BE2C (cell line): ENCODE results near the gene PRG3.

ENCODE experiments used
- DNase-seq: peaks from one replicate; pipeline ENCODE4 v3.0.0-alpha.2; 2020
- H3K27me3 ChIP-seq: fragments of 250-450 bp; sonication (Bioruptor Pico); 2 replicates; pipeline ENCODE4 v1.5.1; 2020; ENCODE audit warnings: mild to moderate bottlenecking
- H3K36me3 ChIP-seq: fragments of 250-450 bp; sonication (Bioruptor Pico); 2 replicates; pipeline ENCODE4 v1.5.1; 2020; ENCODE audit warnings: mild to moderate bottlenecking
- H3K4me1 ChIP-seq: fragments of 250-450 bp; sonication (Bioruptor Pico); 2 replicates; pipeline ENCODE4 v1.5.1; 2020
- H3K4me3 ChIP-seq: 2 replicates; pipeline ENCODE4 v1.5.1; 2011; ENCODE audit warnings: low read depth, low read length
- H3K9me3 ChIP-seq: fragments of 250-450 bp; sonication (Bioruptor Pico); 2 replicates; pipeline ENCODE4 v1.5.1; 2020
- TF ChIP-seq, protein P1 (sequence below): IDR thresholded peaks from 2 replicates; pipeline ENCODE4 v1.5.1; 2012; ENCODE audit warnings: mild to moderate bottlenecking, low read depth, low read length

Gene PRG3

DNA sequence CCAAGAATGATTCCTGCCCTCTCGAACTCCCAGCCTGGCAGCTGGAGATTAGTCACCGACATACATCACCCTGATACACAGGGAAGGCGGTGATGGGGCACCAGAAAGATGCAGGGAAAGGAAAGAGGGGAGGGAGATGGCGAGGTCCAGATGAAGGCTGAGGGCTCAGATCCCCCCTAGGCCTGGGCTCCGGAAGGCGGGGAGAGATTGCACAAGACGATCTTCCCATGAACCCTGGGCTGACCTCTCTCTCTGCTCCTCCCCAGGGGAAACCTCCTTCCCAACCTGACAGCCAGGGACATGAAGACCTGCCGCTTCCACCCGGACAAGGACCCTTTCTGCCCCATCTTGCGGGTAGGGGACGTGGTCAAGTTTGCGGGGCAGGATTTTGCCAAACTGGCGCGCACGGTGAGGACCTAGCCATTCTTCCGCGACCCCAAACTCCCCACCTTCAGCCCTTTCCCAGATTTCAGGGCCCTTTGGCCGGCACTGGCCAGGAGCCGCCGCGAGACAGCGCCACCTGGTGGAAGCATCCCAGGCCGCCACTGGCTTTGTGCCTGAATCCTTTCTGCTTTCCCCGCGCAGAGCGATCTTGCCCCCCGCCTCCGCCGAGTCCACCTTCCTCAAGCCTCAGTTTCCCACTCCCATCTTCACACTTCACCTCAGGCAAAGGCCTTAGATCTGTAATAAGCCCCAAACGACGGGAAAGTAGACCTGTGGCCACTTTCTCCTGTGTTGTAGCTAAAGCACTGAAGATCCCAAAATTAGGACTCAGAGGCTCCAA, 31.3 kb downstream of the PRG3 start:
- peaks cover 3% of the 10 kb centered on the region; the same call in 1 of the 2 replicates for H3K4me1 ChIP-seq
- H3K9me3 ChIP-seq: no peaks in the 10 kb centered on the region
- no peaks in the 10 kb centered on the region for H3K36me3 ChIP-seq
- H3K4me3 ChIP-seq: no peak overlapping the region; the same call in 1 of the 2 replicates
- H3K27me3 ChIP-seq: no peaks in the 10 kb centered on the region
- peak; percentile 68 for DNase-seq
- TF ChIP-seq, protein P1, sequence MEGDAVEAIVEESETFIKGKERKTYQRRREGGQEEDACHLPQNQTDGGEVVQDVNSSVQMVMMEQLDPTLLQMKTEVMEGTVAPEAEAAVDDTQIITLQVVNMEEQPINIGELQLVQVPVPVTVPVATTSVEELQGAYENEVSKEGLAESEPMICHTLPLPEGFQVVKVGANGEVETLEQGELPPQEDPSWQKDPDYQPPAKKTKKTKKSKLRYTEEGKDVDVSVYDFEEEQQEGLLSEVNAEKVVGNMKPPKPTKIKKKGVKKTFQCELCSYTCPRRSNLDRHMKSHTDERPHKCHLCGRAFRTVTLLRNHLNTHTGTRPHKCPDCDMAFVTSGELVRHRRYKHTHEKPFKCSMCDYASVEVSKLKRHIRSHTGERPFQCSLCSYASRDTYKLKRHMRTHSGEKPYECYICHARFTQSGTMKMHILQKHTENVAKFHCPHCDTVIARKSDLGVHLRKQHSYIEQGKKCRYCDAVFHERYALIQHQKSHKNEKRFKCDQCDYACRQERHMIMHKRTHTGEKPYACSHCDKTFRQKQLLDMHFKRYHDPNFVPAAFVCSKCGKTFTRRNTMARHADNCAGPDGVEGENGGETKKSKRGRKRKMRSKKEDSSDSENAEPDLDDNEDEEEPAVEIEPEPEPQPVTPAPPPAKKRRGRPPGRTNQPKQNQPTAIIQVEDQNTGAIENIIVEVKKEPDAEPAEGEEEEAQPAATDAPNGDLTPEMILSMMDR: peak; percentile 72

DNA sequence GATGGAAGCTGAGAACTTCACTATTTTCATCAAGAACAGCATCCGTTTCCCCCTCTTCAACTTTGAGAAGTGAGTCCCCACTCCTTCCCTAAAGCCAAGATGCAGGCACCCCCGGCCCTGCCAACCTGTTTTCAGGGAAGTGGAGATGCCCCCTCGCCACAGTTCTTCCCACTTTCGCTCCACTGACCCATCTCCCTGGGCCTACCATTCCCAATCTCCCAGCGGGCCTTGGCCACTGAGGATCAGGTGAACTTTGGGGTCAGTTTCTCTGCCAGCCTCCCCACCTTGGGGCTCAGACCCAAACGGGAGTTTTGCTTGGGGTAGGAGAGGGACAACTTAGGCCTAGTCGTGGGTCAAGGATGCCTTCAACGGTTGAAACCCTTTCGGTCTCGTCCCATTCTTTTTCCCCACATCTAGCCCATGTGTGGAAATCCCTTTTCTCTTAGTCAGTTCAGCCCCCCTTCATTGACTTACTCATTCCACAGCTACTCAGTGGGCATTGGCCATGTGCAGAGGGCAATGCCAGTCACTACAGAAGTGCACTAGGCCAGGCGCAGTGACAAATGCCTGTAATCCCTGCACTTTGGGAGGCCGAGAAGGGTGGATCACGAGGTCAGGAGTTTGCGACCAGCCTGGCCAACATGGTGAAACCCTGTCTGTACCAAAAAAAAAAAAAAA, 32.2 kb downstream of the PRG3 start:
- no peak overlapping the region for H3K4me3 ChIP-seq
- peaks cover 3% of the 10 kb centered on the region; the same call in 1 of the 2 replicates for H3K4me1 ChIP-seq
- no peaks in the 10 kb centered on the region for H3K36me3 ChIP-seq
- no peaks in the 10 kb centered on the region for H3K9me3 ChIP-seq
- no peak for DNase-seq
- TF ChIP-seq, protein P1: no peak
- no peaks in the 10 kb centered on the region for H3K27me3 ChIP-seq

DNA sequence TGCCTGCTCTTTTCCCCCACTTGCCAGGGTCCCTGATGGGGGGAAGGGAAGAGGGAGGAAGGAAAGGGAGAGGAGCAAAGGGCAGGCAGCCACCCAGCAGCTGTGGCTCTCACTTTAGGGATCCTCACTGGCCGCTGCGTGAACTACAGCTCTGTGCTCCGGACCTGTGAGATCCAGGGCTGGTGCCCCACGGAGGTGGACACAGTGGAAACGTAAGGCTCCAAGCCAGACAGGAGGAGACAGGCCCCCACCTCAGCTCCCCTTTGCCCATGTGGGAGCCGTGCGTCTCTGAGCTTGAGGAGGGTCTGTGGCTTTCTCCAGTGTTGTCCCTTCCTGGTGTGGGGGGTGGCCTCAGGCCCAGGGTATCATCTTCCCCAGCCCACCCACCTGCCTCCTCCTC, 32.9 kb downstream of the PRG3 start:
- Histone ChIP-seq H3K4me3 (no peak overlapping the region), H3K9me3 (no peaks in the 10 kb centered on the region)
- DNase-seq: no peak

DNA sequence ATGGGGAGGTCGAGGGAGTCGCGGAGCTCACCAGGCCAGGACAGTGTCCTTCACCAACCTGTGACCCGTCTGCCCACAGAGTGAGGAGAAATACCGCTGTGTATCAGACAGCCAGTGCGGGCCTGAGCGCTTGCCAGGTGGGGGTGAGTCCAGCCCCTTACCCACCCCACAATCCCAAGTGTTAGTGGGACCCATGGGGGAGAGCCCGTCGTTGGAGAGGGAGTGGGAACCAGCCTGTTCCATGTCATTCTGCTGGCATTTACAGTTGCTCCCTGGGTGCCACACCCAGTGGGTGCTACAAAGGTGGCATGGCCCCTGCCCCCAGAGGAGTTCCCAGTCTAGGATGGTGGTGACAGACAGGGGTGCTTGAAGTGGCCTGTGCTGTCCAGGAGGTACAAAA, 33.6 kb downstream of the PRG3 start:
- TF ChIP-seq, protein P1: no peak
- Histone ChIP-seq H3K9me3 (no peaks in the 10 kb centered on the region), H3K4me1 (peaks cover 3% of the 10 kb centered on the region; the same call in 1 of the 2 replicates), H3K36me3 (no peaks in the 10 kb centered on the region), H3K27me3 (no peaks in the 10 kb centered on the region), H3K4me3 (no peak overlapping the region)
- no peak for DNase-seq

More for the DNA sequence above, 32.9 kb downstream of the PRG3 start:
- no peaks in the 10 kb centered on the region for H3K27me3 ChIP-seq
- H3K36me3 ChIP-seq: no peaks in the 10 kb centered on the region
- H3K4me1 ChIP-seq: peaks cover 3% of the 10 kb centered on the region; the same call in 1 of the 2 replicates
- TF ChIP-seq, protein P1: no peak

DNA sequence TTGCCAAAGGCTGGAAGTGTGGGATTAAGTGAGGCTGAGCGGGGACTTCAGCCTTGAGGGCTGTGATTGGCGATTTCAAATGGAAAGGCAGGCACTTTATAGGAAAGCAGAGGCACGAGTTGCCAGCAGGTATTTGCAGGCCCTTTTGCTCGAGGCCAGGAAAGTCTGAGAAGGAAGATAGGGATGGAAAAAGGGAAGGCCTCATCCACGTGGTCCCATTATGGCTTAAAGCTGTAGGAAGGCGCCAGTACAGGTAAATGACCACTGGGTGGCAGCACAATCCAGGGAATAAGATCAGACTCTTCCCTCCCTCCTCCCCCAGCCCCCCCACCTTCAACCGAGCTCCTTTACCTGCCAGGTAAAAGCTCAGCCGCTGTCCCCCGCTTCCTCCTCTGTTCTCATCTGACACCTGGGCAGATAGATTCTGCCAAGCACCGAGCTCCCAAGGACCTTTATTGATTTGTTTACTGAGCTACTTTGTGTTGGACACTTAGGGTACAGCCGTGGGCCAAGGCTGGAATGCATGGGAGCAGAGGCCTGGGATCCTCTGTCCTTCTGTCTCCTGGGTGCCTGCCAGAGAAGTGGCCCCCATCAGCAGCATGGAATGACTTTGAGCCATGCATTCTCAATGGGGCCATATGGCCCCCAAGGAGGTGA, 35.3 kb downstream of the PRG3 start:
- TF ChIP-seq, protein P1: peak; percentile 57
- H3K27me3 ChIP-seq: no peaks in the 10 kb centered on the region
- H3K4me3 ChIP-seq: no peak overlapping the region
- H3K4me1 ChIP-seq: peaks cover 3% of the 10 kb centered on the region; the same call in 1 of the 2 replicates
- DNase-seq: peak; percentile 55
- H3K36me3 ChIP-seq: no peaks in the 10 kb centered on the region
- no peaks in the 10 kb centered on the region for H3K9me3 ChIP-seq
